Karpas-422 (cell line): ENCODE data around the gene C21orf91. TPM values are rescaled to one million over a fixed set of nuclear protein-coding genes. Genes with fewer than 3 reads are reported as not detected.

Experiments
- DNase-seq: peaks from one replicate; pipeline ENCODE4 v3.0.0-alpha.2; 2015
- H2AFZ ChIP-seq: fragments of 200-600 bp; sonication (generic); 2 replicates; pipeline ENCODE4 v1.6.1; 2014; ENCODE audit warnings: antibody characterized with exemption, low read length, mixed read lengths
- H3K27ac ChIP-seq: fragments of 200-600 bp; sonication (generic); 2 replicates; pipeline ENCODE4 v1.5.1; 2014; ENCODE audit warnings: mild to moderate bottlenecking, low read length, moderate library complexity
- H3K27me3 ChIP-seq: fragments of 200-600 bp; sonication (generic); 2 replicates; pipeline ENCODE4 v1.6.1; 2014; ENCODE audit warnings: low read length, mixed read lengths
- H3K36me3 ChIP-seq: fragments of 200-600 bp; sonication (generic); 2 replicates; pipeline ENCODE4 v1.6.1; 2014; ENCODE audit warnings: low read length, mixed read lengths; ENCODE audit not compliant: insufficient read depth
- H3K4me1 ChIP-seq: fragments of 200-600 bp; sonication (generic); 2 replicates; pipeline ENCODE4 v1.6.1; 2014; ENCODE audit warnings: mild to moderate bottlenecking, low read length, mixed read lengths
- H3K4me2 ChIP-seq: fragments of 200-600 bp; sonication (generic); 2 replicates; pipeline ENCODE4 v1.6.1; 2014; ENCODE audit warnings: low read length, low read depth, mild to moderate bottlenecking; ENCODE audit not compliant: poor library complexity, severe bottlenecking
- H3K4me3 ChIP-seq: fragments of 200-600 bp; sonication (generic); 2 replicates; pipeline ENCODE4 v1.5.1; 2014; ENCODE audit warnings: mild to moderate bottlenecking, antibody characterized with exemption, low read length, mixed read lengths
- H3K79me2 ChIP-seq: fragments of 200-600 bp; sonication (generic); 2 replicates; pipeline ENCODE4 v1.6.1; 2014; ENCODE audit warnings: mild to moderate bottlenecking, low read length, mixed read lengths
- H3K9ac ChIP-seq: fragments of 200-600 bp; sonication (generic); 2 replicates; pipeline ENCODE4 v1.6.0; 2014; ENCODE audit warnings: low read length
- H3K9me2 ChIP-seq: fragments of 200-600 bp; sonication (generic), shearing (Covaris generic); replicated peaks from 2 replicates; pipeline ENCODE4 v1.6.0; 2014; ENCODE audit warnings: mild to moderate bottlenecking, low read length, moderate library complexity; ENCODE audit not compliant: insufficient read depth
- H3K9me3 ChIP-seq: fragments of 300-700, 200-600 bp; sonication (generic); 2 replicates; pipeline ENCODE4 v1.6.1; 2014; ENCODE audit warnings: low read length, mixed read lengths
- H4K20me1 ChIP-seq: fragments of 200-600 bp; sonication (generic); 2 replicates; pipeline ENCODE4 v1.6.1; 2014; ENCODE audit warnings: mild to moderate bottlenecking, antibody characterized with exemption, low read length, low read depth; ENCODE audit not compliant: insufficient read depth
- total RNA-seq: library from RNA; depleted of rRNA; stranded (reverse); fragments of >200 nt; shearing (Covaris generic); gene quantifications from 2 replicates; pipeline ENCODE4 v1.2.3, GENCODE V29; 2014; ENCODE audit warnings: low replicate concordance

C21orf91 gene
- total RNA-seq, 1 experiment from 2014 or later = 37.4 TPM

- Histone ChIP-seq H3K27ac (peak overlapping the region; percentile 57), H3K79me2 (peaks cover 77% of the 10 kb centered on the region)
Measured at GRCh38 chr21:17795146-17796036, 23.8 kb downstream of the C21orf91 start.

GRCh38 chr21:17794518-17795145 is 24.5 kb downstream of the C21orf91 start:
- Histone ChIP-seq H3K27me3 (no peaks in the 10 kb centered on the region), H3K27ac (peak overlapping the region; percentile 57), H3K9me3 (no peaks in the 10 kb centered on the region), H3K79me2 (peaks cover 71% of the 10 kb centered on the region), H2AFZ (no peak overlapping the region), H3K9ac (peak overlapping the region; percentile 45), H3K36me3 (peaks cover 53% of the 10 kb centered on the region), H3K4me2 (peak overlapping the region; percentile 66), H4K20me1 (no peaks in the 10 kb centered on the region), H3K4me1 (peaks cover 91% of the 10 kb centered on the region), H3K9me2 (no peaks in the 10 kb centered on the region), H3K4me3 (peak overlapping the region; percentile 49)
- no peak for DNase-seq

More at GRCh38 chr21:17795146-17796036, 23.8 kb downstream of the C21orf91 start:
- no peak overlapping the region for H2AFZ ChIP-seq
- peak overlapping the region; percentile 66 for H3K4me2 ChIP-seq
- H3K27me3 ChIP-seq = no peaks in the 10 kb centered on the region
- no peaks in the 10 kb centered on the region for H4K20me1 ChIP-seq
- H3K9me3 ChIP-seq = no peaks in the 10 kb centered on the region
- peak overlapping the region; percentile 45; the same call in 1 of the 2 replicates for H3K9ac ChIP-seq
- no peaks in the 10 kb centered on the region for H3K9me2 ChIP-seq
- peaks cover 51% of the 10 kb centered on the region for H3K36me3 ChIP-seq
- DNase-seq = no peak
- no peak overlapping the region for H3K4me3 ChIP-seq
- H3K4me1 ChIP-seq = peaks cover 84% of the 10 kb centered on the region

- Histone ChIP-seq H3K9ac (peak overlapping the region; percentile 45), H3K9me3 (no peaks in the 10 kb centered on the region), H2AFZ (no peak overlapping the region), H3K4me1 (peaks cover 84% of the 10 kb centered on the region), H3K4me2 (peak overlapping the region; percentile 66), H3K79me2 (peaks cover 60% of the 10 kb centered on the region), H3K4me3 (peak overlapping the region; percentile 49), H3K36me3 (peaks cover 53% of the 10 kb centered on the region), H4K20me1 (no peaks in the 10 kb centered on the region), H3K27me3 (no peaks in the 10 kb centered on the region), H3K27ac (peak overlapping the region; percentile 57), H3K9me2 (no peaks in the 10 kb centered on the region)
- no peak for DNase-seq
Measured at GRCh38 chr21:17793246-17794123, 25.7 kb downstream of the C21orf91 start.

- Histone ChIP-seq H3K36me3 (peaks cover 60% of the 10 kb centered on the region), H3K9me3 (no peaks in the 10 kb centered on the region), H3K4me1 (peaks cover 60% of the 10 kb centered on the region), H3K4me2 (no peak overlapping the region), H3K27me3 (no peaks in the 10 kb centered on the region), H3K79me2 (peaks cover 22% of the 10 kb centered on the region), H3K9me2 (no peaks in the 10 kb centered on the region), H4K20me1 (no peaks in the 10 kb centered on the region), H2AFZ (no peak overlapping the region), H3K9ac (no peak overlapping the region), H3K4me3 (no peak overlapping the region), H3K27ac (peak overlapping the region; percentile 27)
- DNase-seq = no peak
Measured at GRCh38 chr21:17789656-17790055, 29.5 kb downstream of the C21orf91 start.

GRCh38 chr21:17789069-17789468 is 30.1 kb downstream of the C21orf91 start:
- Histone ChIP-seq H3K27me3 (no peaks in the 10 kb centered on the region), H3K4me2 (no peak overlapping the region), H3K79me2 (peaks cover 17% of the 10 kb centered on the region), H3K9me2 (no peaks in the 10 kb centered on the region), H3K4me3 (no peak overlapping the region), H2AFZ (no peak overlapping the region), H3K4me1 (peaks cover 60% of the 10 kb centered on the region), H3K27ac (peak overlapping the region; percentile 27), H4K20me1 (no peaks in the 10 kb centered on the region), H3K36me3 (peaks cover 54% of the 10 kb centered on the region), H3K9me3 (no peaks in the 10 kb centered on the region), H3K9ac (no peak overlapping the region)
- DNase-seq = no peak

- Histone ChIP-seq H3K27me3 (no peaks in the 10 kb centered on the region), H3K4me2 (no peak overlapping the region), H2AFZ (no peak overlapping the region), H4K20me1 (no peaks in the 10 kb centered on the region), H3K27ac (no peak overlapping the region), H3K9ac (no peak overlapping the region), H3K4me1 (peaks cover 63% of the 10 kb centered on the region), H3K36me3 (peaks cover 41% of the 10 kb centered on the region), H3K4me3 (no peak overlapping the region), H3K9me3 (no peaks in the 10 kb centered on the region), H3K9me2 (no peaks in the 10 kb centered on the region), H3K79me2 (peaks cover 6% of the 10 kb centered on the region; the same call in 1 of the 2 replicates)
- DNase-seq = no peak
Measured at GRCh38 chr21:17786851-17787181, 32.3 kb downstream of the C21orf91 start.

GRCh38 chr21:17786071-17786850 is 32.9 kb downstream of the C21orf91 start:
- Histone ChIP-seq H3K9me3 (no peaks in the 10 kb centered on the region), H3K4me2 (no peak overlapping the region), H3K4me3 (no peak overlapping the region), H3K79me2 (peaks cover 3% of the 10 kb centered on the region; the same call in 1 of the 2 replicates), H4K20me1 (no peaks in the 10 kb centered on the region), H3K4me1 (peaks cover 63% of the 10 kb centered on the region), H2AFZ (no peak overlapping the region), H3K27ac (0 out of 2 replicates have a peak overlapping the region, but pooled peaks have one; percentile 98), H3K9ac (no peak overlapping the region), H3K27me3 (no peaks in the 10 kb centered on the region), H3K9me2 (no peaks in the 10 kb centered on the region), H3K36me3 (peaks cover 35% of the 10 kb centered on the region)
- DNase-seq = no peak
